ENCODE measurements around the gene FBXO40.

The FBXO40 gene

DNA sequence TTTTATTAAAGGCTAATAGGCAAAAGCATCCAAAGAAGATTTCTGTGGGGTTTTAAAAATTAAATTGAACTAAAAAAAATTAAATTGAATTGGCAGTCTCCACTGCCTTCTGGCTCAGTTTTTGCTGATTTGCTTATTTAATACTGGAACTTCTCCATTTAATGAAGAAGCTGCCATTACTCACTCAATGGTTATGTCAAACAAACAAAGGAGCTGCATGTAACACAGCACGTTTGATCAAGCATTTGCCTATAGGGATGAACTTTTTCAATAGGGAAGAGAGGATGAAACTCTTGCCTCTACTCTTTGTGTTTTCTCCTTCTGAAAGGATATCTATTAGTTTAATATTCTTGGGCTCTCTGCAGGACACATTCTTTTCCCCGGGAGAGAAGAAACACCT is 72.3 kb downstream of the FBXO40 start:
- no peak for DNase-seq

DNA sequence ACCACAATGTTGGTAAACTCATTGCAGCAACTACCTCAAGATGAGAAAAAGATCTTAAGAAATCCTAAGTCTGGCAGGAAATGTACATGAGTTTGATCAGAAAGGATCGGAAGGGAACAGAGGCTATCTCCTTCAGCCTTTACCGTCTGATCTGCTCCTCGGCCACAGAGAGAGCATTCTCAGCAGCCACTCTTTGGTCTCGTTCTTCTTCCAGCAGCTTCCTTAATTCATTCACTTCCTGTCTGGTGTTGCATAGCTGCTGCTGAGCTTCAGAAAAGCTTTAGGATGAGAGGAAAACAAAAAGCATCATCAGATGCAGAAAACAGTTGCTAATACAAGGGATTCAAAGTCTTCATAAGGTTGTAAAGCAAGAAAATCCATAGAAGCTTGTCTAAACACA is 74.2 kb downstream of the FBXO40 start:
- no peak for DNase-seq

DNA sequence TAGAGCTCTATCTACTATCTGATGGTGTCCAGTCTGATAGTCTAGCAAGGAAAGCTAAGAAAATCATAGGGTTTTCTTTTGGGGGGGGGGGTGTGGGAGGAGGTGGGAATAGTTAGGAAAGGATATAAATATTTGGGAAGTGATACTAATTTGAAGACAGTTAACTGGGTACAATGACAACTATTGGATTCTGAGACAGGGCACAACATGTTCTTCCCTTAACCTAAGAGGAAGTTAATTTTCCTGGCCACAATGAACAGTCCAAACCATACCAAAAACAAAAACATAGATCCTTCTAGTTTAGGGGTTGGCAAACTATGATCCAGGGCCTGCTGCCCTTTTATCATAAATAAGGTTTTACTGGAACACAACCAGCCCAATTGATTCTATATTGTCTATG is 77.5 kb downstream of the FBXO40 start:
- DNase-seq: no peak

DNA sequence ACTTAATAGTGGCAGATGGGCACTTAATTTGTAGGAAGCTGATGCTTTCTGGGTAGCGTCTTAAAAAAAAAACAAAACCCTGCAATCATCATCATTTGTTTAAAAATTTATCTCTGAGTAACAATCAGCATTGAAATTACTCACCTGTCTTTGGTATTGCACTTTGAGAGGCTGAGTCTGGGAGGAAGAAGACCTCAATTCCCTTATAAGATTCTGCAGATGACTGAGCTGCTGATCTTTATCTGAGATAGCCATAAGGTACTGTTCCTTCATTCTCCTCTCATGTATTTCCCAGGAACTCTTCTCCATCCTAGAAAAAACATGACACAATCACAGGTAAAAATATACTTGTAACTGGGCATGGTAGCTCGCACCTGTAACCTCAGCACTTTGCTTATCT is 84.0 kb downstream of the FBXO40 start:
- DNase-seq: no peak

All from activated CD8-positive, alpha-beta memory T cell treated with anti-CD3 and anti-CD28 coated beads, Interleukin-2, amount 50 U/mL, for 4 hours (primary cell).